ENCODE results near the gene SPIN3.
"Not testable (repeated sequence)": the region's sequence is repeated elsewhere in the genome, so short reads cannot be mapped to it uniquely, and the experiment has no call there.

SPIN3 gene

DNA sequence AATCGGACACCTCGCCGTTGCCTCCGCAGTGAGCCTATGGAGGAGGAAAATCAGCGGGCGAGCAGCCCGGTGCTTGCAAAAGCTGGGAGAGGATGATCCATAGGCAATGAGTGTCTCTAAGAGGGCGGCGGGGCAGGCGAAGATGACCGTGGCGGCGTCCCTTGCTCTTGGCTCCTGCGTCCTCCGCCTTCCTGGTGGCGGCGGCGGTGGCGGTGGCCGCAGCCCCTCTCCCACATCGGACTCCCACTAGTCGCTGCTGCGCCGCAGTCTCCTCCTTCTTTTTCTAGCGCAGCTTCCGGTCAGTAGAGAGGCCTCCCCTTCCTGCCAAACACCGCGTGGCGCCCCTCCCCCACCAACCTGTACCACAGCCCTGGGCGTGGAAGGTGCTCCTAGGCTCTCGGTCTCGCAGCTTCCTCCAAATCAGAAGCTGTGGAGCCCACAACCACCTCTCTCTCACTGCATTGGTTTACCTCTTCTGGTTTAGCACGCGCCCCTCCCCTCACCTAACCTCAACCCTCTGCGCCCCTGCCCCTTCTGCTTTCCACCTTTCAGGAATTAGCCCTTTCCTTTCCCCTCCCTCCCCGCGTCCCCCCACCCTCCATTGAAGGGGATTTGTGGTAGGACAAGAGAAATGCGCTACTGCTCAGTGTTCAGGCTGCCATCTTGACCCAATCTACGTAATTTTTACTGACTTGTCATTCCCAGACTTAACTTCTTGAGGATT is at the start of gene SPIN3:
Gene SPIN3, minus strand, starts transcription at position 271 of the 724 bp plus-strand sequence. CDS start 594 bp downstream, outside the sequence.
- DNase-seq, result peak; percentile 34 to 65

DNA sequence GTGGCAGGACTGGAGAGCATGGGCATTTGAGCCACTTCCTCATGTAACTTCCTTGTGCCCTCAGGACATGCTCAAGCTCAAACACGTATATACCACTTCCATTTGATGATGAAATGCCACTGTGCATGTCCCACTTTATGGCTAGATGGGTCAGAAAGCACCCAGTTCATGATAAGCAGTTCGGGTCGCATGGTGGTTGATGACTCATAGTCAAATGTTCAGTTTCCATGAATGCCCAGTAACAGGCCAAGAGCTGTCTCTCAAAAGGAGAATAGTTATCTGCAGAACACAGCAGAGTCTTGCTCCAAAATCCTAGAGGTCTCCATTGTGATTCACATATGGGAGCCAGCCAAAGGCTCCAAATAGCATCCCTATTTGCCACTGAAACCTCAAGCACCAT is 48.9 kb upstream of the SPIN3 start:
- DNase-seq, result no peak

- DNase-seq, result not testable (repeated sequence)
Observed at GRCh38 chrX:57037265-57037664, 41.9 kb upstream of the SPIN3 start.

- no peak for DNase-seq
Observed at GRCh38 chrX:56994375-56995270, 718 bp downstream of the SPIN3 start.

- DNase-seq, result no peak
Observed at GRCh38 chrX:56987741-56988140, 7.6 kb downstream of the SPIN3 start.

- DNase-seq, result no peak
Observed at GRCh38 chrX:56986138-56986537, 9.2 kb downstream of the SPIN3 start.

- peak in 1 of 2 experiments; percentile 22 for DNase-seq
Observed at GRCh38 chrX:56978172-56978571, 17.2 kb downstream of the SPIN3 start.

DNA sequence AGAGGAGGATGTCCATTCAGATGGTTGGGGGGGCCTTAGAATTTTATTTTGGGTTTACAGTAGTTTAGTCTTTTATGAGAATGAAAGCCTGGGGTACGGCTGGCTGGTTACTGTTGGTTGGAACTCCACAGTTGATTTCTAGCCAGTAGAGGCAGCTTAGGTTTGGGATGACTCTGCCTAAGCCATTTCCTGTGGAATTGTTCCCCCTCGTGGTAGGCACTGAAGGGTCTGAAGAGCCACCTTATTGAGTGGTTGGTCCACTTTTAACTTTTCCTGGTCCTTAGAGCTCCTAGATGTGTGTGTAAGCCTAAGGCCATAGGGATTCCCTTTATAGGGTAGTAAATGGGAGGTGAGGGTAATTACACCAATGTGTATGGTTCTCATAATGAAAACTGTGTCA is 19.7 kb downstream of the SPIN3 start:
- DNase-seq, result no peak

DNA sequence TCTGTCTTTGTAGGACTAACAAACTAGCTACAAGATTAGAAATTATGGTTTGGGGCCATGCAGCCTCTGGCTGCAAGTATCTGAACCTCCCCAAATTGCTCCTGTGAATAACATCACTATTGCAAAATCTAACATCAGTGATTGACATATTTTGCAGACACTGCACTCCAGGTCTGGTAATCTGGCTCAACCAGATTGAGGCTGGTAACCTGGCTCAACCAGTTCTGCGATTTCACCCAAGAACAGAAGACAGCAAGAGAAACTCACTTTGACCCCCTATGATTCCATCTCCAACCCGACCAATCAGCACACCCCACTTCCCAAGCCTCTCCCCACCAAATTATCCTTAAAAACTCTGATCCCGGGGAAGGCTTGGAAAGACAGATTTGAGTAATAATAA is 20.9 kb downstream of the SPIN3 start:
- no peak for DNase-seq

DNA sequence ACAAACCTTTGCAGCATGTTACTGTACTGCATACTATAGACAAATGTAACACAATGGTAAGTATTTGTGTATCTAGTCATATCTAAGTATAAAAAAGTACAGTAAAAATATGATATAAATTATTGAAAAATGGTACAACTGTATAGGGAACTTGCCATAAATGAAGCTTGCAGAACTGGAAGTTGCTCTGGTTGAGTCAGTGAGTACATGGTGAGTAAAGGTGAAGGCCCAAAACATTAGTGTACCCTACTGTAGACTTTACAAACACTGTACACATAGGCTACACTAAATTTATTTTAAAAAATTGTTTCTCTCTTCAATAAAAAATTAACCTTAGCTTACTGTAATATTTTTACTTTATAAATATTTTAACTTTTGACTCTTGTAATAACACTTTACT is 25.8 kb downstream of the SPIN3 start:
- no peak for DNase-seq

DNA sequence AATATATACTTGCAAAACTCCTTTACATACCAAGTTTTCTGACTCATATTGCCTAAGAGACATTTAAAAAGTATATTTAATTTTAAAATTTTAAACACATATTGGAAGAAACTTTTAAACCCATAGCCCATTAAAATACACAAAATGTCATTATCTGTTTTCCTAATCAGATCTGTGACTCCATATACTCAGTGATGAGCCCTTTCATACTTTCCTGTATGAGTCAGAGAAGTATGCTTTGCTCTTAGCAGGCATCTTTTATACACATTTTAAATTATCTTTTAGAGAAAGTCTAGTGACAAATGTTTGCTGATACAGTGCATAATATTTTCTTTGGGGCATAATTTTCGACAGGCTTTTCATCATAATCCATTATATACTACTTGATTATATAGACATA is 26.4 kb downstream of the SPIN3 start:
- no peak for DNase-seq

DNA sequence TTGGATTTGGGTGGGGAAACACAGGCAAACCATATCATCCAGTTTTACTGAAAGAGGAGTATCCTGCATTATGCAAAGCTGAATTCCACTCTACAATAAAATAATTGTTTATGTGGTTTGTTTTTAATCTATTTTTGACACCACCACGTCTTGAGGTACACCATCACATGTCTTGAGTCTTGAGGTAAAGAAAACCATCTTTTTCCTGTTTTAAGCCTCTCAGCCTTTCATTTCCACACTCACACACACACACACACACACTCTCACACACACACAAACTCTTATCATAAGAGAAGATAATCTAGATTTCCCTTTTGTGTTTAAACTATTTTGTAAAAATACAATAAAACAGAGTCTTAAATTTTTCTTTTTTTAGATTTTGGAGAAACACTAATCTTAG is 32.0 kb downstream of the SPIN3 start:
- no peak for DNase-seq

- DNase-seq, result no peak
Observed at GRCh38 chrX:56947699-56948098, 47.6 kb downstream of the SPIN3 start.

GRCh38 chrX:56946201-56946600 is 49.1 kb downstream of the SPIN3 start:
- not testable (repeated sequence) for DNase-seq

- not testable (repeated sequence) for DNase-seq
Observed at GRCh38 chrX:56945226-56945625, 50.1 kb downstream of the SPIN3 start.

- DNase-seq, result no peak
Observed at GRCh38 chrX:56943264-56943663, 52.1 kb downstream of the SPIN3 start.

Measured in SW 1271 (cell line).